K562 (cell line): ENCODE data around the gene SART3. TPM values are rescaled to one million over a fixed set of nuclear protein-coding genes. Genes with fewer than 3 reads are reported as not detected.

ENCODE experiments used
- ETV1 ChIP-seq: fragments of 450-650 bp; conservative IDR thresholded peaks from 2 replicates; pipeline ENCODE4 v1.6.1; 2016; ENCODE audit warnings: missing genetic modification characterization, control low read depth, low read depth, missing compliant biosample characterization
- SIX5 ChIP-seq, 2 experiments: IDR thresholded peaks; 2 replicates each; pipeline ENCODE4 v1.6.1; 2011; ENCODE audit warnings: low read length in 2 of 2, borderline replicate concordance in 1 of 2, low read depth in 1 of 2, mild to moderate bottlenecking in 1 of 2, moderate library complexity in 1 of 2; ENCODE audit not compliant: insufficient read depth in 1 of 2
- ZNF592 ChIP-seq: fragments of 450-650 bp; IDR thresholded peaks from 2 replicates; pipeline ENCODE4 v1.6.1; 2017; ENCODE audit warnings: antibody characterized with exemption, mild to moderate bottlenecking
- polyA plus RNA-seq, 8 experiments: library from polyadenylated mRNA; depleted of rRNA in 4 of 8; stranded (reverse) in 5 of 8; unstranded in 3 of 8; fragments of >200 nt; fragmentation: Nextera tagmentation in 2 of 8; fragmentation: Illumina TruSeq in 1 of 8; extraction: Ambion mirVana in 2 of 8; extraction: Trizol in 1 of 8; gene quantifications; 2 replicates each; pipeline versions ENCODE4 v1.2.1 to v1.2.3, GENCODE V29; 2011 to 2014; ENCODE audit warnings: inconsistent platforms in 1 of 8, missing spikeins in 1 of 8
- total RNA-seq, 7 experiments: library from RNA; depleted of rRNA in 6 of 7; stranded (reverse); fragments of >200 nt in 6 of 7; fragmentation: Illumina TruSeq in 2 of 7; extraction: Trizol in 2 of 7; gene quantifications; 2 replicates each; pipeline versions ENCODE4 v1.2.1 to v1.2.3, GENCODE V29; 2011 to 2021; ENCODE audit warnings: low replicate concordance in 1 of 7

Gene SART3
- total and polyA plus RNA-seq, 9 of the 15 experiments (the other 6 are each of a cell fraction or from before 2014, with no cell fraction given): 8.9 to 167 (median 56.7) TPM

- TF ChIP-seq SIX5 (IDR thresholded peaks at IDR 0.05; ENCODE audit: borderline replicate concordance in 1 of 2, insufficient read depth in 1 of 2, low read depth in 1 of 2, low read length in 2 of 2) (no peak), ZNF592 (no peak), ETV1 (tag) (no peak)
These were observed 45.8 kb downstream of the SART3 start, which contains the start of gene FICD (continued) for GRCh38 chr12:108514973-108515814.
